ENCODE data around the gene GOLGA6C.
"Not testable (repeated sequence)": the region's sequence is repeated elsewhere in the genome, so short reads cannot be mapped to it uniquely, and the experiment has no call there.

DNA sequence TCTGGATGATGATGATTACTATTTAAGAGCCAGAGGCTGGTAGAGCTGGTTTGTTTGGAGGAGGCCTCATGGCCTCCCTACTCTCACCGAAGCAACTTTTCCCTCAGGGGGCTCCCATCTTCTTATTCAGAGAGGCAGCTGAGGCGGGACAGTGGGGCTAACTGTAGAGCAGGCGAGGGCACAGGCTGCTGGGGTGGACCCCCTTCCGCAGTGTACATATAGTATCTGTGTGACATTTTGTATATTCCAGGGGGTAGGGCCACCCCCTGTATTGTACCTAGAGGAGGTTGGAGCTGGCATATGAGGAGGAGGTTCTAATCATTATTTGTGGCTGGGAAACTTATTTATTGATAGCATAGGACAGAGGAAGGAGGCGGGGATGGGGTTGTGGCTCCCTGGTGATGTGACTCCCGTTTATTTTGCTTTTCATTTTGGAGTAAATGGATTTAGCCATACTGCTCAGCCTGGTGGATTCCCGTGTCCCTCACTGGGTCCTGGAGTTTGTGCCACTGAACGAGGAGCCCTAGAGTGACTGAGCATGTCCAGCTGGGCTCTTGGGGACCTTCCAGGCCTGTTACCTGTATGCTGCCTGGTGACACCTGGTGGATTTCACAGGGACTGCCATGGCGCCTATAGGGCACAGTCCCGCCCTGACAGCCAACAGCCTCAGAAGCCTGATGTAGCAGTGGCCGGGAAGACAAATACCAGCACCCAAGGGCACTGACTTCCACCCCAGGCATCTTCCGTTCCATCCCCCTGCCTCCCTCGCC is 40.6 kb downstream of the GOLGA6C start:
- TF ChIP-seq HDGF (IDR thresholded peaks at IDR 0.05; ENCODE audit: borderline replicate concordance); NFRKB (IDR thresholded peaks at IDR 0.05); SUZ12 (IDR thresholded peaks at IDR 0.05); FOXA1 (IDR thresholded peaks at IDR 0.05); FOXM1 (IDR thresholded peaks at IDR 0.05; ENCODE audit: borderline replicate concordance); BHLHE40 (IDR thresholded peaks at IDR 0.05; ENCODE audit: borderline replicate concordance); ZNF384 (IDR thresholded peaks at IDR 0.05); SP1 (IDR thresholded peaks at IDR 0.05); TARDBP (IDR thresholded peaks at IDR 0.05): not testable (repeated sequence)
